Right ventricle myocardium superior (tissue), 1 donor: ENCODE results near the gene AHCYL1. TPM values are rescaled to one million over a fixed set of nuclear protein-coding genes. Genes with fewer than 3 reads are reported as not detected.

ENCODE experiments used
- ATAC-seq: fragments of 200-7000 bp; cut with Tn5 transposase; one replicate; pipeline ENCODE4 v1.9.1; 2020; ENCODE audit warnings: mild to moderate bottlenecking; ENCODE audit not compliant: poor library complexity
- DNase-seq: peaks from one replicate; pipeline ENCODE4 v3.0.0-alpha.2; 2020
- intact Hi-C: fragments of 100-400 bp; cut with DNase I; formaldehyde crosslinking; loops from one replicate; pipeline ENCODE4 v1.11.2; 2022
- total RNA-seq: library from RNA; stranded (reverse); fragmentation: NEBNext Ultra II Directional; extraction: Animal tissue kit (Norgen Biotek cat#: 25700); gene quantifications from one replicate; pipeline ENCODE4 v1.2.1, GENCODE V29; 2021
- donor health status: DM: no; HTN: yes; CAD: no; lungs with severe emphysema.

The AHCYL1 gene
- total RNA-seq, 1 donor from 2014 or later: 39.8 TPM

GRCh38 chr1:110068646-110069403 is 84.3 kb downstream of the AHCYL1 start:
- intact Hi-C loops: no loop called here
- ATAC-seq: no peak
- no peak for DNase-seq

- DNase-seq (no peak), ATAC-seq (peak; percentile 23)
- intact Hi-C loops: no loop called here
Observed at GRCh38 chr1:110069404-110070281, 85.1 kb downstream of the AHCYL1 start.

GRCh38 chr1:110070282-110070669 is 85.7 kb downstream of the AHCYL1 start:
- intact Hi-C loops: no loop called here
- DNase-seq: no peak
- ATAC-seq: no peak

- DNase-seq (no peak), ATAC-seq (no peak)
- intact Hi-C loops: no loop called here
Observed at GRCh38 chr1:110070671-110071242, 86.2 kb downstream of the AHCYL1 start, which contains the start of gene ALX3. TSS of gene ALX3 (minus strand) at chr1:110070672. CDS start at chr1:110070612, 60 bp downstream.

Other genes with a start within 250 kb of the AHCYL1 start
- 112 TPM for gene GSTM3, start 243.7 kb upstream of the AHCYL1 start, total RNA-seq
- gene EPS8L3, start 220.8 kb upstream of the AHCYL1 start, total RNA-seq: not detected
- gene CSF1, start 73.9 kb upstream of the AHCYL1 start, total RNA-seq: 16.0 TPM
- gene STRIP1, start 49.9 kb downstream of the AHCYL1 start, total RNA-seq: 16.2 TPM
- not detected for gene ALX3, start 85.9 kb downstream of the AHCYL1 start, total RNA-seq
- gene UBL4B, start 127.7 kb downstream of the AHCYL1 start, total RNA-seq: not detected
- not detected for gene SLC6A17, start 165.7 kb downstream of the AHCYL1 start, total RNA-seq
- 4.2 TPM for gene KCNC4, start 225.5 kb downstream of the AHCYL1 start, total RNA-seq